MV-4-11 (cell line): ENCODE measurements around the gene HPGDS.
"Not testable (repeated sequence)": the region's sequence is repeated elsewhere in the genome, so short reads cannot be mapped to it uniquely, and the experiment has no call there.

Source experiments
- DNase-seq: peaks from one replicate; lab custom pipeline; 2025; lab: John Stamatoyannopoulos, UW

The HPGDS gene

DNA sequence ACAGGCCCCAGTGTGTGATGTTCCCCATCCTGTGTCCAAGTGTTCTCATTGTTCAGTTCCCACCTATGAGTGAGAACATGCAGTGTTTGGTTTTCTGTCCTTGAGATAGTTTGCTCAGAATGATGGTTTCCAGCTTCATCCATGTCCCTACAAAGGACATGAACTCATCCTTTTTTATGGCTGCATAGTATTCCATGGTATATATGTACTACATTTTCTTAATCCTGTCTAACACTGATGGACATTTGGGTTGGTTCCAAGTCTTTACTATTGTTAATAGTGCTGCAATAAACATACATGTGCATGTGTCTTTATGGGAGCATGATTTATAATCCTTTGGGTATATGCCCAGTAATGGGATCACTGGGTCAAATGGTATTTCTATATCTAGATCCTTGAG is 22.7 kb downstream of the HPGDS start:
- not testable (repeated sequence) for DNase-seq

DNA sequence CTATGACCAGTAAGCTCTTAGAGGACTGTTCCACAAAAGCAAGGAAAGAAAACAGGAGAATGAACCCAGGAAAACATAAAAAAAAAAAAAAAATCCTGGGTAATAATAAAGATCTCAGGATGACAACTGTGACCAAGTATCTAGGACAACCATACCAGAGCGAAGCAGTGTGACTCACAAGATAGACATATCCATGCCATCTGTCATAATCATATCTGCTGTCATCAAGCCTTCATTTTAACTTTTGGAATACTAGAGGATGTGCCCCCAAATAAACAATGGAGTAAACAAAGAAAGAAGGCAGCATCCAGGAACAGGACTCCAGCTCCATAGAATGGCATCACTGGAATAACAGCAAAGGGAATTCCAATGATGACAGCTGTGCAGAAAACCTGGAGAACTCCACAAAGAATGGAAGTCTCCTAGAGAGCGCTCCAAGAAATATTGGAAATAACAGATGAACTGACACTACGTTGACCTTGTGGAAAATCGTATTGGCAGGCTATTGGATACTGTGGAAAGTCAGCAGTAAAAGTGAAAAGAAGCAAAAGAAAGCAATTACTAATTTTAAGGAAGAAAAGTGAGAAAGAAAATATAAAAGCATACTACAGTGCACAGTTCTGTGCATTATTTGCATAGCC is 35.3 kb downstream of the HPGDS start:
- no peak for DNase-seq

DNA sequence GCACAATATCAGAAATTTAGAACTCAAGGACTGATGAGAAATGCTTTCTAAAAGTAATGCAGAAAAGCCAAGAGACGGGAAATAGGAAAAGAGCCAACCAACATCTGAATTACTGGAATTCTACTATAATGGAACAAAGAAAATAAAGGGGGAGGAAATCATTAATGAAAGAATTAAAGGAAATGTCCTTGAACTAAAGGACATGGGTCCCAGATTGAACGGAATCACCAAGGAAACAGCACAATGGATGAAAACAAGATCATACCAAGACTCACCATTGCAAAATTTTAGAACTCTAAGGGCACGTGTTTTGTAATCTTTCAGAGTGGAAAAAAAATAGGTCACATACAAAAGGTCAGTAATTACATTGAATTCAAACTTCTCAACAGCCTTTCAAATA is 35.9 kb downstream of the HPGDS start:
- no peak for DNase-seq

DNA sequence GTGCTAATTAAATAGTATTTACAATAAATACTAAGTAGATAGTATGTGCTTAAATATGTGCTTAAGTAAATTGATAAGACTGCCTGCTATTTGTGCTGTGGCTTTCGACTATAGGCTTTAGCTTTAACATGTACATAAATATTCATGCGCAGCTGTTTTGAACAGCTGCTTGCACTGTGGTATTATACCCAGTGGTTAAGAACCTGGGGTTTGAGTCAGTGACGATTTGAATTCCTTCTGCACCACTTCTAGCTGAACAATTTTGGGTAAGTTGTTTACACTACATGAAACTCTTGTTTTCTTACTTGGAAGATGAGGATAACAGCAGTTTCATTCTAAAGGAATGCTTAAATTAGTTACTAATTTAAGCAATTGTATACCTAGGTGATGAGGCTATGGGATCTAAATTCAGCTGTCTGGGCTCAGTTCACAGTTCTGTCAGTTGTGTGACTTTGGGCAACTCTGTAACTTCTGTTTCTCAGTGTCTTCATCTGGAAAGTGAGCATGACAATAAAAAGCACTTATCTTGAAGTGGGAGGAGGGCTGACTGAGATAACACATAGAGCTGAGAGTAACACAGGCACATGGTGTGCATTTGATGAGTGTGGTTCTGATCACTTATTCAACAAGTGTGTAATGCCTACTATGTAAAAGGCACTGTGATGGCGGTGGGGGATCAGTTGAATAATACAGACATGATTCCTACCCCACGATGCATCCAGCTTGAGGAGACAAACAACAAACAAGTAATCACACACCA is 37.0 kb downstream of the HPGDS start:
- DNase-seq = no peak

DNA sequence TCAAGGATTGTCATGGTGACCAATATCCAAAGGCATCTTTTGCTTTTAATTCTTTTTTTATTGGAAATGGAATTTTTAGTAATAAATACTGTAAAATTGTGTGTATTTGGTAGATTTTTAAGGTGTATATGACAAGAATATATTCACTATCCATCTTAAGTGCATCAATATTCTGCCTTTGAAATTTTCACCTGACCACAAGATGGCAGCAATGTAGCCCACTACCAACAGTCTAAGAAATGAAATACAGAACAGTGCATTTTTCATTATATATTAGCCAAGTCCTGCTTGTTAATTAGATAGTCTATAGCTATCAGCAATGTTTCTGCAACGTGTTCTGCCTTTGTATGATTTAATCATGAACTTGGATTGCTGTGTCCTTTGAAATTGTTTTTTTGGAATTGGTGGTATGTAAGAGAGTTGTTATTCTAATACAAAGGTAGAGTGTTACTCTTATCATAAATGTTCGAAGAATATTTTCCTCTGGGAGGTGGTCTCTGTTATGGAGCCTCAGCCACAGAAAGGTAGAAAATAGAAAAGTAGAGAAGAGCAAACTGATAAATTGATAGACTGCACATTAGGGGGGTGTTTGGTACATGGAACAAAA is 38.2 kb downstream of the HPGDS start:
- DNase-seq = no peak

DNA sequence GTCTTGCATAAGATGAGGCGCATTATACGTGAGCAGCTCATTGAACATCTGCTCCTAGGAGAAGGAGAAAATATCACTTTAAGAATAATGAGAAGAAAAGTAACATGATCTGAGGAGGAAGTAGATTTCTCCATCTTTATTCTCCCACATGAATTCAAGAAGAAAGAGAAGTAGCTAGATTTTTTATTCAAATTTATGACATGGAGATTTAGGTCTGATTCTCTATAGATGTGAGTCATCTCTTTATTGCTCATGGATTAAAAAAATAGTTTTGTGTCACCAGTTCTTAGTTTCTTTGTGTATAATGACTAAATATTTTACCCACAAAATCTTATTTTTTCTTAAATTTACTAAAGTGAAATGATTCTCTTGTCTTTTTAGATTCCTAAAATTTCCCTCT is 40.4 kb downstream of the HPGDS start:
- peak; percentile 20 for DNase-seq

DNA sequence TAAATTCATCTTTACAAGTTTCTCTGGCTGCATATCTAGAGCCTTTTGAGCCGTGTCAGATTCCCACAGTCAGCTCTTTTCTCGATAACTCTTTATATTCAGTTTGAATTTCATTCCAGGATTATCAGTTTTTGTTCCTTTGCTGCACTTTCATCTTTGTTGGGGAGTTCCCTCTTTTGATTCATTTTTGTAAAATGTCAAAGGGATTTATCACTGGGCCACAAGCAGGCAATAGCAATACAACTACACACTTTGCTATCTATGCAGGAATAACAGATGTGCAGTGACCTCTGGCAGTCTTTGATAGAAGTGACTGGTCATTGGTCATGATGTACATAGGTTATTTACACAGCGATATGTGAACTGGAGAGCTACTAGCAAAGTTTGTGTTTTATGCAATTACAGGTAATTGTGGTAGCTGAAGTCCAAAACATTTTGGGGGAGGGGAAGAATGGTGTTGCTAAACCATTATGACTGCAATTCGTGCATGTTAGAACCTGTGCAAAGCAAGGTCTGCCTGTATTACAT is 43.8 kb downstream of the HPGDS start:
- DNase-seq = no peak

DNA sequence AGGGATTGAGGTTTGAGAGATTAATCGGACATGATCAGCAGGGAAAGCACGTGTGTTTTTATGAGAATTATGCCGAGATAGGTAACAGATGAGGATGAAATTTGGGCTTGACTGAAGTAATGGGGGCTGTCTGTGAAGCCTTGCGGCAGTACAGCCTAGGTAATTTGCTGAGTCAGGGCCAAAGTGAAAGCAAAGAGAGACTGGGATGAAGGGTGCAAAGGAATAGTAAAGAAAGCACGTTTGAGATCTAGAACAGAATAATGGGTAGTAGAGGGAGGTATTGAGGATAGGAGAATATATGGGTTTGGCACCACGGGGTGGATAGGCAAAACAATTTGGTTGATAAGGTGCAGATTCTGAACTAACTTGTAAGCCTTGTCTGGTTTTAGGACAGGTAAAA is 47.2 kb downstream of the HPGDS start:
- DNase-seq = not testable (repeated sequence)

DNA sequence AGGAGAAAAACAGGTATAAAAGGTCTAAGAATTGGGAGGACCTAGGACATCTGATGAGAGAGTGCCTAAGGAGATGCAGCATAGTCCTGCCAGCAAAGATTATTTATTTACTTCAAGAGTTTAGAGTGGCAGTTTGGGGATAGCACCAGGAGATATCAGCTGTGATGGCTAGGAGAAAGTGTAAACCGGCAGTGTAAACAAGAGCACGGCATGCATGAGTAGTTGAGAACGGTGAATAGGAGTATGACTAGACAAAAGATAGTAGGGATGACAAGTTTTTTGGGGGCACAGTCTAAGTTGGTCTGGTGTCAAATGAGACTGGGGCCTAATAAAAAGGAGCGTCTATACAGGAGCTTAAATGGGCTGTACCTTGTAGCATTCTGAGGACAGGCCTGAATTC is 48.7 kb downstream of the HPGDS start:
- not testable (repeated sequence) for DNase-seq

DNA sequence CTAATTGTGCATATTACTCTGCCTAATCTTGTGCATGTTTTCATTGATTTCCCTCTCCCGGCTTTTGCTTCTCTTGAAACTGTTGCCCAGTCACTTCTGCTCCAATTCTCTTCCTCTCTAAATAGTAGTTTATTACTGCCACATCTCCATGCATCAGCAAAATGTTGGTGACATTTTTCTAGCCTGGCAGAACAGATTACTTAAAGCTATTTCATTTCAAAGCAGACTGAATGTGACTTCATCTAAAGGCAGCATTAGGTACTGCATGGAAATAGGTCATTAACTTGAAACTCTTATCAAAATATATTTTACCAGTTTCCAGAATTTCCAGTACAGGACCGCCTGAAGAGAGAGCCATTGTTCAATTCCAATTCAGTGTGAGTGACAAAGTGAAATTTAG is 52.4 kb downstream of the HPGDS start:
- no peak for DNase-seq

DNA sequence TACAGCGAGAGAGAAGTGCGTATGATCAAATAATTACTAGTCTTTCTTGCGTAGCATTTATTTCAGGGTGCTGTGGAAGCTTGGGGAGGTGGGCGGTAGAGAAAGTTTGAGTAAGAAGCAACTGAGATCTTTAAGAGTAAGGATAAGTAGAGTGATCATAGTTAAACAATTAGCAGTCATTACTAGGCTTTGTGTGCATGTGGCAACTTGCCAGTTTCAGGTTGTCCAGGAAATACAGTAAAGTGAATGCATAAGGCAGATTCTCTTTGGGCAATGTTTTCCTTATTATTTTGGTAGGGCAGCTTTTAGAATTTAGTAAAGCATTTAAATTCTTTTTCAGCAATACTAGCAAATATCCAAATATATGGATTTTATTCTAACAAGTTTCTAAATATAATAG is 57.0 kb downstream of the HPGDS start:
- no peak for DNase-seq

DNA sequence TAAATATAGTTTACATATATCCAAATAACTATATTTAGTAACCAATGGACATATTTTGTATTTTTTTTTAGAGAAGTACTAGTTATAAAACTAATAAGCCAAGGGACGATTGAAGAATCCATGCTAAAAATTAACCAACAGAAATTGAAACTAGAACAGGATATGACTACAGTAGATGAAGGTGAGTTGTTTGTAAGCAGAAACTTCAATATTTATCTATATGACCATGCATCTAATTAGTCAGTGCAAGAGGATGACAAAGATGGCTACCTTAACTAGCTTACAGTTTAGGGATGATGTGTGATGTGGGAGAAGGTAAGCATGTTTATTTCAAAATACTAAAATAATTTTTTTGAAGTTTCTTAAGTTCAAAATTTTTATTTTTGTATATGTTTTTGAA is 57.7 kb downstream of the HPGDS start:
- no peak for DNase-seq

DNA sequence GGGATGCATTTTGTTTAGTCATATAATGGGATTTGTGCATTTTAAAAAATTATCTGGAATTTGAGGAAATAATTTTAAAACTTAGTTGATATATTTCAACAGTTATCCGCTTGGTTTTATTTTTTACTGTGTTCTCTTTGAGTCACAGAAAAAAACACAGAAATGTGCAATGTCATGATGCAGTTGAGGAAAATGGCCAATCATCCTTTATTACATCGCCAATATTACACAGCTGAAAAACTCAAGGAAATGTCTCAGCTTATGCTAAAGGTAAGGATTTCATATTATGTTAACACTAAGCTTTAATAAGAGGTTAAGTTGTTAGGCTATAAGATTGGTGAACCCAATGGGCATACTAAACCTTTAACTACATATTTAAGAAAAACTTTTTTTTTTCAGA is 63.9 kb downstream of the HPGDS start:
- DNase-seq = no peak

DNA sequence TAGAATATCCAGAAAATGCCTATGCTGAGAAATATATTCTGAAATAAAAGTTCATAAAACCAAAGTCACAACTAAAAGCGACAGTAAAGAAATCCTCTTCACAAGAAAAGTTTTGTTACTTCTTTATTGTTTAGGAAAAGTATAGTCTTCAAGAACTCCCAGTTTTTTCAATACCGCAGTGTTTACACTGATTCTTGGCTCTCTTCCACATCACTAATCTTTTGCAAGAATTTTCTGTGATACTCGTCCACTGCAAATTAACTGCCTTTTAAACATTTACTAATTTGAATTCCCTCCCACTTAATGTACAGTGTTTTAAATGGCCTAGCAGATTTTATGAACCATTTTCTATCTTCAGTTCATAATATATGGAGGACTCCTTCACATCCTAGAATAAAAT is 65.1 kb downstream of the HPGDS start:
- no peak for DNase-seq

DNA sequence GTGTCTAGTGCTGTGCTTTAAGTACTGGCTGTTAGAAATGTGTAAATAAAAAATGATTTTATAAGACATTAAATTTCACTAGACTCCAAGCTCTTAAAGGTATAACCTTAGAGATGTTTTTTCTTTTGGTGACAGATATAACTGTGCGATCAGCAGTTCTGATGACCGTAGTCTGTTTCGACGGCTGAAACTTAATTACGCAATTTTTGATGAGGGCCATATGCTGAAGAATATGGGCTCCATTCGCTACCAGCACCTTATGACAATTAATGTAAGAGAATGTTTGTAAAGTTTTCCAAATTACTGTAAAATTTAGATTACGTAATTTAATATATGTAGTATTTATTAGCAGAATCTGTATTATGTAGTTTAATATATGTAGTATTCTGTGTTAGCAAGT is 66.4 kb downstream of the HPGDS start:
- DNase-seq = no peak

DNA sequence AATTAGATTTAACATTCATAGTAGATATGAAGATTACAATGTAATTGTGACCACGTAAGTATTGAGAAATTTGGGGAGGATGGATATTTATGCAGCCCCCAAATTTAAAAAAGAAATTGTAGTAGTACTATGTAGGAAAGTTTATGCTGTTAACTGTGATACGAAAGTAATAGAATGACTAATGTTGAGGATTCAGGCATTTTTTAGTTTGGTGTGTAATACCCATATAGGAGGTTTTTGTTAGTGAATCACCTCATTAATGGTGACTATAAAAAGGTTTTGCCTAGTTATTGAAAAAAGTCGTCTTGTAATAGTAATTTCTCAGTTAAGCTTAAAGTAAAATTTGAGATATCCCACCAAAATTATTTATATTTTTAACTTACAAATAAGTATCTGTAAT is 67.7 kb downstream of the HPGDS start:
- DNase-seq = no peak

DNA sequence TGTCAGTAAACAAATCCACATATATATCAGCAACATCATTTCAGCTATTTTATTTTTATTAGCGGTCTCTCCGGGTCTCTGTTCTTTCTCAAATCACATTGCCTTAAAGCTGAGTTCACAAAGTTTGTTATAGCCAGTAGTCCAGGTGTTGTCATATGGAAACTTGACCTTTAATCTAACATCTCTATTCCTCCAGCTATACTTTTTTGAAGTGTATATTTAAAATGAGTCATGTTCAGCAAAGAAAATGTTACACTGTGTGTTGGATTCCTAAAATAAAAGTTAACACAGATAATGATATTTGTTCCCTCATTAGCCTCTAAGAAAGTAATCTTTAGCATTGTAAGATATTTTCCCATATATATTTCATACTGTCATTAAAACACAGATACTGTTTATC is 71.4 kb downstream of the HPGDS start:
- no peak for DNase-seq

DNA sequence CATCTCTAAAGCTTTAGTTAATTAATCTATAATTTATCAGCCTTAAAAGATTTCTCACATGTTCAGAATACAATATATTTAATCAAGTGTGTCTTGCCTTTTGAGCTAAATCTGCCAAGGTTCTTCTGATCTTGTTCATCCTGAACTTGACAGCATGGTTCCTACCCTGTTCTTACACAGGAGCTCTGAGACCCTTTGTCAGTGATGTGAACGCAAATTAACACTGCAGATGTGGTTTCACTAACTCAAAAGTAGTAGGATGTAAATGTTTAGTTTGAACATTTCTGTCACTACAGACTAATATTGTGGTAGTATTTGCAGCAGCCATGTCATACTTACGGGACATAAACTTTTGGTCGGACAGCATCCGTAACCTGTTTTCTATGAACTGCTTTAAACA is 75.6 kb downstream of the HPGDS start:
- DNase-seq = no peak

DNA sequence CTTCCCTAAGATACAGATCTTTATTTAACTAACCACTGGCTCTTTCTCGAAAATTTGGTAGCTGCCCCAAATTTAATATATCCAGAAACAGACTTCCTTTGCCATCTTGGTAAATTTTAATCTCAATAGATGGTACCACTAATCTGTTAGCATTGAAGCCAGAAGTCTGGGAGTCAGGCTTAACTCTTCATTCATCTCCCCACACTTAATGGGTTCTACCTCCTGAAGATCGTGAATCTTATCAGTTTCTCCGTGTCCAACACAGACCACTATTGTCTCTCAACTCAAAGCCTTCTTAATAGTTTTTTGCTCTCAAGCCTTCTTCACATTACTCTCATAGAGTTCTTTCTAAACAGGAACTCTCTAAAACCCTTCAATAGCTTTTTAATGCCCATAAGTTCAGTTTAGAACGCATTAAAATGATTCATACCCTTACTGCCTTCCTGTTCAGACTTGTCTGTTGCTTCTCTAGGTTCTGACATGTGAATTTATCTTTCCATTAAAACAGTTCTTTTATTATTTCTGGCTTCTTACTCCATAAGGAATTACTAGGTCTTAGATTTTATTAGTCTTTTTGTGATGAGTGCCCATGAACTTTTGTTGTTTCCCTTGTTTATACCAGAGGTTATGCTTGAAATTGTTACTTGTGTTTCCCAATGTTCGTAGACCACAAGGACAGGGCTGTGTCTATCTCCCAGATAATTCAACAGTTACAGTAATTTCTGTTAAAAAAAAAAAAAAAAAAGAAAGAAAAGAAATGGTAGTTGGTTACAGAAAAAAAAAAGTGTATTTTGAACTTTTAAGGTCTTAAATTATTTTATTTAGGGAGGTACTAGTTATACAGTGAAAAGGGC is 80.2 kb downstream of the HPGDS start:
- DNase-seq = peak; percentile 21

DNA sequence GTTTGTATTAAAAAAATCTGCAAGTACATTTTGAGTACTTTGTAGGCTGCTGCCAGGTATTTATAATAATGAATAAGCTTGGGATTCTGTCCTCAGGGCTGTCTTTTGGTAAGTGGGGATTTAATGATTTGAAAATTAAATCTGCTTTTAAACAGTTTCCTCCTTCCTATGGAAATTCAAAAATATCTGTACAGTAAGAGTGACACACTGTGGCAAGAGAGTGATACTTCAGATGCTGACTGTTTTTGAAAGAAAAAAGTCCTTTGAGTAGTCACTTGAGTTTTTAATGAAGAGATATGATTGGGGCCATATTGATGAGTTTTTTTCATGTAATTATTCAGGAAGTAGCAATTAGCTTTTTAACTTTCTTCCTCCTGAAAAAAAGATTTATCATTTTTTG is 85.8 kb downstream of the HPGDS start:
- DNase-seq = no peak

DNA sequence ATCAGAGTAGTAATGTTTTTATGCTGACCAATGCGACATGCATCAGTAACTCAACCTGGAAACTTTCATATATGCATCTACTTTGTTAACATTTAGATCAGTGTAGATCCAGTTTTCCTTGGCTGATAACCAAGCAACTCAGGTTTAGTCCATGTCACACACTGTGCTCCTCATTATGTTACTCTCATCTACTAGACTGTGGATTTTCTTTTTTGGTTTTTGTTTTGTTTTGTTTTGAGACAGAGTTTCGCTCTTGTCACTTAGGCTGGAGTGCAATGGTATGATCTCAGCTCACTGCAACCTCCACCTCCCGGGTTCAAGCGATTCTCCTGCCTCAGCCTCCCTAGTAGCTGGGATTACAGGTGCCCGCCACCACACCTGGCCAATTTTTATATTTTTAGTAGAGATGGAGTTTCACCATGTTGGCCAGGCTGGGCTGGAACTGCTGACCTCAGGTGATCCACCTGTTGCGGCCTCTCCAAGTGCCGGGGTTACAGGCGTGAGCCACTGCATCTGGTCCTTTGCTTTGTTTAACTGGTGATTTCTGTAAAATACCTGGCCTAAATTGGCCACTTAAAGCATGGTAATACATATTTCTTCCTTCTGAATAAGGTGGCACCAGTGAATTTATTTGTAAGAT is 86.4 kb downstream of the HPGDS start:
- DNase-seq = no peak

DNA sequence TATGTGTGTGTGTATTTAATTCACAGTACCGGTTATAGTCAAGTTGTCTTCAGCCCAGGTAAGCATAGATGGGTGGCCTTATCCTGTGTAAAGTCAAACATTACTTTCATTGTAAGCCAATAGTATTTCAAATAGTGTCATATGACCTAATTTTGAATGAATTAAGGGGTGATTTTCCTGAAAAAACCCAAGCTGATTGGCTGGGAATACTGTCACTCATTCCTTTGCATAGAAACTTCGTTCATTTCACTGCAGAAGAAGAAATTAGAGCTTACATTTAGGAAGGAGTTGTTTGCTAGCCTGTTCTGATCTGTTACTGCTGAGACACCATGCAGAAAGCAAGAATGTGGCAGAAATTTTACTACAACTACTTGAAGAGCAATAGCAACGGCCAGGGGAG is 89.6 kb downstream of the HPGDS start:
- no peak for DNase-seq
